Measurements from ENCODE around the gene PAEP. TPM values are rescaled to one million over a fixed set of nuclear protein-coding genes. Genes with fewer than 3 reads are reported as not detected.

The PAEP gene
- total RNA-seq, 1 donor from 2014 or later, result 0.39 TPM

- no peaks in the 10 kb centered on the region for H3K79me2 ChIP-seq (ENCODE audit: insufficient read depth, low read length)
- H3K4me2 ChIP-seq (ENCODE audit: low read length), result no peak overlapping the region
- no peaks in the 10 kb centered on the region for H3K4me1 ChIP-seq (ENCODE audit: insufficient read depth, low read length)
- no peaks in the 10 kb centered on the region for H3K9me3 ChIP-seq (ENCODE audit: insufficient read depth, low read depth, low read length)
- TF ChIP-seq EZH2 (IDR thresholded peaks at IDR 0.05; ENCODE audit: insufficient read depth, low read length), result no peak
- TF ChIP-seq CTCF (IDR thresholded peaks at IDR 0.05; ENCODE audit: insufficient read depth, low read depth, low read length), result no peak
- Mint-ChIP-seq H3K27ac (ENCODE audit: unreplicated experiment) (no peak overlapping the region), H3K36me3 (ENCODE audit: low read depth, unreplicated experiment) (no peaks in the 10 kb centered on the region), H3K4me3 (ENCODE audit: unreplicated experiment) (peak overlapping the region; percentile 36), H3K9me3 (ENCODE audit: unreplicated experiment) (no peaks in the 10 kb centered on the region), H3K27me3 (ENCODE audit: low read depth, unreplicated experiment) (peaks cover 29% of the 10 kb centered on the region), H3K4me1 (ENCODE audit: low read depth, unreplicated experiment) (no peaks in the 10 kb centered on the region)
- DNase-seq (ENCODE audit: low read depth), result no peak
- H3K36me3 ChIP-seq (ENCODE audit: insufficient read depth, low read length), result no peaks in the 10 kb centered on the region
- H3K9ac ChIP-seq (ENCODE audit: low read length), result no peak overlapping the region
- no peaks in the 10 kb centered on the region for H4K20me1 ChIP-seq (ENCODE audit: insufficient read depth, low read length)
- no peak for FAIRE-seq
- no peak overlapping the region for H3K27ac ChIP-seq (ENCODE audit: low read depth, low read length)
- H2AFZ ChIP-seq (ENCODE audit: low read depth, low read length), result no peak overlapping the region
- H3K27me3 ChIP-seq (ENCODE audit: insufficient read depth, low read length), result no peaks in the 10 kb centered on the region
- H3K4me3 ChIP-seq (ENCODE audit: insufficient read depth, low read depth, low read length), result no peak overlapping the region
These were observed 28.3 kb downstream of the PAEP start for GRCh38 chr9:135589596-135590485.

GRCh38 chr9:135590486-135591079 lies 29.0 kb downstream of the PAEP start:
- H3K9me3 ChIP-seq (ENCODE audit: insufficient read depth, low read depth, low read length), result no peaks in the 10 kb centered on the region
- FAIRE-seq, result no peak
- DNase-seq (ENCODE audit: low read depth), result no peak
- H3K4me1 ChIP-seq (ENCODE audit: insufficient read depth, low read length), result no peaks in the 10 kb centered on the region
- no peaks in the 10 kb centered on the region for H3K27me3 ChIP-seq (ENCODE audit: insufficient read depth, low read length)
- H3K27me3 Mint-ChIP-seq (ENCODE audit: low read depth, unreplicated experiment), result peaks cover 27% of the 10 kb centered on the region
- no peaks in the 10 kb centered on the region for H3K36me3 ChIP-seq (ENCODE audit: insufficient read depth, low read length)
- no peak overlapping the region for H3K9ac ChIP-seq (ENCODE audit: low read length)
- no peak overlapping the region for H3K4me3 ChIP-seq (ENCODE audit: insufficient read depth, low read depth, low read length)
- TF ChIP-seq CTCF (IDR thresholded peaks at IDR 0.05; ENCODE audit: insufficient read depth, low read depth, low read length), result no peak
- no peak for TF ChIP-seq EZH2 (IDR thresholded peaks at IDR 0.05; ENCODE audit: insufficient read depth, low read length)
- H3K9me3 Mint-ChIP-seq (ENCODE audit: unreplicated experiment), result no peaks in the 10 kb centered on the region
- H4K20me1 ChIP-seq (ENCODE audit: insufficient read depth, low read length), result no peaks in the 10 kb centered on the region
- H3K4me1 Mint-ChIP-seq (ENCODE audit: low read depth, unreplicated experiment), result no peaks in the 10 kb centered on the region
- no peak overlapping the region for H2AFZ ChIP-seq (ENCODE audit: low read depth, low read length)
- H3K4me3 Mint-ChIP-seq (ENCODE audit: unreplicated experiment), result peak overlapping the region; percentile 36
- no peaks in the 10 kb centered on the region for H3K79me2 ChIP-seq (ENCODE audit: insufficient read depth, low read length)
- H3K36me3 Mint-ChIP-seq (ENCODE audit: low read depth, unreplicated experiment), result no peaks in the 10 kb centered on the region
- H3K27ac Mint-ChIP-seq (ENCODE audit: unreplicated experiment), result no peak overlapping the region
- no peak overlapping the region for H3K4me2 ChIP-seq (ENCODE audit: low read length)
- no peak overlapping the region for H3K27ac ChIP-seq (ENCODE audit: low read depth, low read length)

All from astrocyte (in vitro differentiated cells and primary cell).